Measurements from ENCODE around the gene OR10AD1. TPM values are rescaled to one million over a fixed set of nuclear protein-coding genes. Genes with fewer than 3 reads are reported as not detected.

OR10AD1 gene
- total and polyA plus RNA-seq, 9 donors, result not detected

DNA sequence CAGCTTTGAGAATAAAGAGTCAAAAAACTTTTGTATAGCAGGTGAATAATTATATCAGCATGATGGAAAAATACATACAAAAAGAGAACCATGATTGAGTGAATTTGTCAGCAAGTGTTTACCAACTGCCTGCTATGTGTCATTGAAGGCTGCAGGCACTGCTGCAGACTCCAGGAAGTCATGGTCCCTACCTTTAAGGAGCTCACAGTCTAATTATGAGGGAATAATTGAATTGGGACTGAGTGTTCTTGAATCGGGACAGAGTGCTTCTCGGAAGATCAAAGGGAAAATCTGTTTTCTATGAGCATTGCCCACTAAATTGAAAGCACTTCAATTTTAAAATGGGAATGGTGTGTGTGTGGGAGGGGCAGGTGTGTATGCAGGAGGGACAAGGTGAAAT lies 9.5 kb downstream of the OR10AD1 start:
- intact Hi-C loops (cut with DNase I), result loop anchor here in 1 of 4 donors (10.0 kb wide), 1 partner anchor 261 kb away; no protein-coding TSS in a partner anchor
- DNase-seq, result no peak
- Histone ChIP-seq H3K27ac (no peak overlapping the region), H3K9me3 (no peaks in the 10 kb centered on the region), H3K36me3 (no peaks in the 10 kb centered on the region), H3K4me3 (no peak overlapping the region), H3K27me3 (no peaks in the 10 kb centered on the region), H3K4me1 (ENCODE audit: insufficient read depth) (peaks cover 1% of the 10 kb centered on the region)
- 71 to 92% (median 80%) methylated on average over 2 of the region's 2 CpGs for WGBS, 3 donors
- TF ChIP-seq EP300 (IDR thresholded peaks at IDR 0.05), result no peak
- TF ChIP-seq POLR2A (IDR thresholded peaks at IDR 0.05), result no peak
- TF ChIP-seq, protein P1, sequence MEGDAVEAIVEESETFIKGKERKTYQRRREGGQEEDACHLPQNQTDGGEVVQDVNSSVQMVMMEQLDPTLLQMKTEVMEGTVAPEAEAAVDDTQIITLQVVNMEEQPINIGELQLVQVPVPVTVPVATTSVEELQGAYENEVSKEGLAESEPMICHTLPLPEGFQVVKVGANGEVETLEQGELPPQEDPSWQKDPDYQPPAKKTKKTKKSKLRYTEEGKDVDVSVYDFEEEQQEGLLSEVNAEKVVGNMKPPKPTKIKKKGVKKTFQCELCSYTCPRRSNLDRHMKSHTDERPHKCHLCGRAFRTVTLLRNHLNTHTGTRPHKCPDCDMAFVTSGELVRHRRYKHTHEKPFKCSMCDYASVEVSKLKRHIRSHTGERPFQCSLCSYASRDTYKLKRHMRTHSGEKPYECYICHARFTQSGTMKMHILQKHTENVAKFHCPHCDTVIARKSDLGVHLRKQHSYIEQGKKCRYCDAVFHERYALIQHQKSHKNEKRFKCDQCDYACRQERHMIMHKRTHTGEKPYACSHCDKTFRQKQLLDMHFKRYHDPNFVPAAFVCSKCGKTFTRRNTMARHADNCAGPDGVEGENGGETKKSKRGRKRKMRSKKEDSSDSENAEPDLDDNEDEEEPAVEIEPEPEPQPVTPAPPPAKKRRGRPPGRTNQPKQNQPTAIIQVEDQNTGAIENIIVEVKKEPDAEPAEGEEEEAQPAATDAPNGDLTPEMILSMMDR (IDR thresholded peaks at IDR 0.05), result no peak

DNA sequence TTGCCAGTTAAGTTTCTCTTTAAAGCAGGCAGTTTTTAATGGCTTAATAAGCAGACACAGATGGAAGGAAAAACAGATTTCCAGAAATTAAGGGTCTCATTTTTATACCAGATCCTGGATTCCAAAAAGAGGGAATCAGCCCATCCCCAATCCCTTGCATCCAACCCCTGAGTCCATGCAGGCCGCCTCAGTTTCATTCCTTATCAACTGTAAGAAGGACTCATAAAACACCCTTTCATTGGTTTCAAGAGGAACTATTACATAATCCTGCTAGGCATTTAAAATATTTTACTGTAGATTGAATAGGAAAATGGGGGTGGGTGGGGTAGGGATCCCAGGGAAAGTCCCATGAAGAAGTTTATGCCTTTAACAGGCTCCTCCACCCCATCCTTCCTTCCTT lies 10.2 kb downstream of the OR10AD1 start:
- no peak for TF ChIP-seq POLR2A (IDR thresholded peaks at IDR 0.05)
- TF ChIP-seq, protein P1 (IDR thresholded peaks at IDR 0.05), result no peak
- no peak for TF ChIP-seq EP300 (IDR thresholded peaks at IDR 0.05)
- Histone ChIP-seq H3K27ac (no peak overlapping the region), H3K9me3 (no peaks in the 10 kb centered on the region), H3K4me3 (no peak overlapping the region), H3K36me3 (no peaks in the 10 kb centered on the region), H3K4me1 (ENCODE audit: insufficient read depth) (peaks cover 1% of the 10 kb centered on the region), H3K27me3 (no peaks in the 10 kb centered on the region)
- 79 to 91% (median 85%) methylated on average over 1 of the region's 1 CpG for WGBS, 3 donors
- intact Hi-C loops (cut with DNase I), result loop anchor here in 1 of 4 donors (10.0 kb wide), 1 partner anchor 262 kb away; no protein-coding TSS in a partner anchor
- no peak for DNase-seq

DNA sequence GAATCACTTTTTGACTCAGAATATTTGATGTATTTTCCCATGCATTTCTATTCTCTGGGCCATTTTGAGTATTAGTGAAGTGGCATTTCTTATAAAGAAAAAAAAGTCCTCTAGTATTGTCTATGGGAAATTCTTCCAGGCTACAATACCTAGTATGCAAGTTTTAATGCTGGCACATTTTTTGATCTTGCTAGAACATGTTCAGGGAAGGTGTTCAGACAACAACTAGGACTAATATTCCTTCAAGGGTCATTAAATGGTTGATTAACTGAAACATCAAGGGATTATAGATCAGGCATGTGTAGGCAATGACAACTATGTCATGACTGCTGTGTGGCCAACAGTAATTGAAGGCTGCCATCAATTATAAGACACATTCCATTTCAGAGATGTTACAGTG lies 12.0 kb downstream of the OR10AD1 start:
- no peak overlapping the region for H3K4me3 ChIP-seq
- H3K27ac ChIP-seq, result no peak overlapping the region
- no peaks in the 10 kb centered on the region for H3K36me3 ChIP-seq
- intact Hi-C loops (cut with DNase I), result loop anchor here in 1 of 4 donors (10.0 kb wide), 1 partner anchor 264 kb away; no protein-coding TSS in a partner anchor
- no peaks in the 10 kb centered on the region for H3K4me1 ChIP-seq (ENCODE audit: insufficient read depth)
- no peaks in the 10 kb centered on the region for H3K27me3 ChIP-seq
- no peak for DNase-seq
- TF ChIP-seq EP300 (IDR thresholded peaks at IDR 0.05) (no peak), POLR2A (IDR thresholded peaks at IDR 0.05) (no peak)
- TF ChIP-seq, protein P1 (IDR thresholded peaks at IDR 0.05), result no peak
- no peaks in the 10 kb centered on the region for H3K9me3 ChIP-seq

DNA sequence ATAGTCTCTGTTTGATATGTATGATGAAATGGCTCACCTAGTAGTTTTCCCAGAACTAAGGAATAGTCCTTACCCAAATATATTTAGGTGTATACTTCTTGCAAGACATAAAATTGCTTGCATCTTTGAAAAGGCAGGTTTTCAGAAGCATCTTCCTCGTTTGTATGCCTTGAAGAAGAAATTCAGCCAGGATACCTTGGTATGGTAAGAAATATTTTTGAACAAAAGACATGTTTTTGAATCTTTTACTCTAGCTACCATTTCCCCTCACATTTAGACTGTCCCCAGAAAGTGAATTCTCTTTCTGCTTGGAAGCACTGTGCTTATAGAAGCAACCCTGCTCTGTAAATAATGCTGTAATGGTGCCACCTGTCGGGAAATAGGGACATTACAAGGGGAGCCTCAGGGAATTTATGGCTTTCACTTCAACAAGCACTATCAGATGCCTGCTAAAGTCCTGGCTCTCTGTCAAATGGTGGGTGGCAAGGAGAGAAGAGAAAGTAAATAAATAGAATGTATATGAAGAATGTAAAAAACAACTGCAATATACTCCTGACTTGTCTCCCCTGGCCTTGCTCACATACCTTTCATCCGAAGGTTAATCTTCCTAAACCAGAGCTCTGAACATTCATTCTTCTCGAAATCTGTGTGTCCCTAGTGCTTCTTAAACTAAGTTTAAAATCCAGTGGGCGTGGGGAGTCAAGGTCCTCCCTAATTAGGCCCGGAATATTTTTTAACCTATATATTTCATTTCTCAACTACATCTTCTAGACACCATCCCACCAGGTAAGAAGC lies 13.6 kb downstream of the OR10AD1 start:
- H3K36me3 ChIP-seq, result no peaks in the 10 kb centered on the region
- no peaks in the 10 kb centered on the region for H3K9me3 ChIP-seq
- 31 to 37% (median 34%) methylated on average over 6 of the region's 6 CpGs for WGBS, 3 donors
- no peak overlapping the region for H3K4me3 ChIP-seq
- no peaks in the 10 kb centered on the region for H3K27me3 ChIP-seq
- DNase-seq, result peak; percentile 38 to 76 (median 56)
- intact Hi-C loops (cut with DNase I), result loop anchor here in 3 of 4 donors (10.0 kb wide), 3 partner anchors 155 to 435 kb away; no protein-coding TSS in a partner anchor
- H3K4me1 ChIP-seq (ENCODE audit: insufficient read depth), result no peaks in the 10 kb centered on the region
- TF ChIP-seq, protein P1 (IDR thresholded peaks at IDR 0.05), result peak; percentile 75 to 78 (median 75)
- no peak for TF ChIP-seq POLR2A (IDR thresholded peaks at IDR 0.05)
- no peak for TF ChIP-seq EP300 (IDR thresholded peaks at IDR 0.05)
- H3K27ac ChIP-seq, result no peak overlapping the region
